Tibial nerve (tissue), 4 donors: ENCODE data around the gene RSRC1.

Source experiments
- CTCF ChIP-seq, 5 experiments: fragments of 200-600 bp in 3 of 5; fragments of 450-650 bp in 2 of 5; sonication (generic) in 3 of 5; IDR thresholded peaks; one replicate each; pipeline ENCODE4 v1.5.1; 2016 to 2019; ENCODE audit warnings: antibody characterized with exemption in 5 of 5, mild to moderate bottlenecking in 3 of 5, moderate library complexity in 2 of 5
- EP300 ChIP-seq, 2 donors: sonication (generic); formaldehyde crosslinking; IDR thresholded peaks; one replicate each; pipeline ENCODE4 v1.6.1; 2017; ENCODE audit warnings: antibody characterized with exemption in 2 of 2, mild to moderate bottlenecking in 1 of 2
- POLR2A ChIP-seq, 2 donors: fragments of 450-650 bp; IDR thresholded peaks; one replicate each; pipeline ENCODE4 v1.6.1; 2017; ENCODE audit warnings: antibody characterized with exemption in 2 of 2, mild to moderate bottlenecking in 2 of 2, moderate library complexity in 2 of 2

GRCh38 chr3:158205994-158206393, 96.1 kb downstream of the RSRC1 start:
- no peak for TF ChIP-seq CTCF (IDR thresholded peaks at IDR 0.05)
- no peak for TF ChIP-seq POLR2A (IDR thresholded peaks at IDR 0.05)
- no peak for TF ChIP-seq EP300 (IDR thresholded peaks at IDR 0.05)
